Pulmonary artery endothelial cell (primary cell): ENCODE measurements around the gene KAZN. TPM values are rescaled to one million over a fixed set of nuclear protein-coding genes. Genes with fewer than 3 reads are reported as not detected.

ENCODE experiments used
- DNase-seq: peaks from one replicate; pipeline ENCODE4 v3.0.0-alpha.2; 2011; ENCODE audit warnings: low read depth, low spot score
- total RNA-seq: library from RNA; depleted of rRNA; stranded (reverse); fragments of >200 nt; gene quantifications from 2 replicates; pipeline ENCODE4 v1.2.3, GENCODE V29; 2014

Gene KAZN
- total RNA-seq, 1 donor from 2014 or later = 0.73 TPM

DNA sequence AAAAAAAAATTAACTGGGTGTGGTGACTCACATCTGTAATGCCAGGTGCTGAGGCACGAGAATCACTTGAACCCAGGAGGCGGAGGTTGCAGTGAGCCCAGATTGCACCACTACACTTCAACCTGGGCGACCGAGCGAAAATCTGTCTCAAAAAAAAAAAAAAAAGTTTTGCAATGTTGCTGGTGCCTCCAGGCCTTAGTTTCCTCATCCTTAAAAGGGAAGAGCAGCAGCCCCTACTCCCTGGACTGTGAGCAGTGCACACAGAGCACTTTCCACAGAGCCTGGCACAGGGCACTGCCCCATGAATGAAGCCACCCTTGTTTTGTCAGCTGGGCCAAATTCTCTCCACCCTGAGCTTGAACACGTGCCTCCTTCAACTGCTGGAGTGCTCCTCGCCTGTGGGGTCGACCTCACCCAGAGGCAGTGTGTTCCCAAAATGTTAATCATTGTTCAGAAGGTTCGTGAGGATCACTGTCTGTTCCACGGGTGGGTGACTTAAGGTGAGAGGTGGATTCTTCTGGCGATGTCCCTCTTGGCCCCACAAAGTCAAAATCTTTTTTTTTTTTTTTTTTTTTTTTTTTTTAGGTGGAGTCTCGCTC is 402.9 kb downstream of the KAZN start:
- DNase-seq = no peak

DNA sequence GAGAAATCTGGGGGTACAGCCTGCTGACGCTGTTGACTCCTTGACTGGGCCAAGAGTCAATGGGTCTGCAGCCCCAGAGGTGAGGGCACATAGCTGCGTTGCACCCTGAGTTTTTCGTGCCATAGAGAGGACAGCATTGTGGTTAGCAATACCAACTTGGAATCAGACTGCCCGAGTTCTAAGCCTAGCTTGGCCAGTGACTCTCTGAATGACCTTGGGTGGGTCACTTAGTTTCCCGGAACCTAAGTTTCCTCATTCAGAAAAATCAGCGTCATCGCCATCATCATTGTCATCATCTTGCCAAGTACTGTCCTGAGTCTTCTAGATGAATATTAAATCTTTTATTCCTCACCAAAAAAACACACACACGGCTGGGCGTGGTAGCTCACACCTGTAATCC is 403.8 kb downstream of the KAZN start:
- no peak for DNase-seq

DNA sequence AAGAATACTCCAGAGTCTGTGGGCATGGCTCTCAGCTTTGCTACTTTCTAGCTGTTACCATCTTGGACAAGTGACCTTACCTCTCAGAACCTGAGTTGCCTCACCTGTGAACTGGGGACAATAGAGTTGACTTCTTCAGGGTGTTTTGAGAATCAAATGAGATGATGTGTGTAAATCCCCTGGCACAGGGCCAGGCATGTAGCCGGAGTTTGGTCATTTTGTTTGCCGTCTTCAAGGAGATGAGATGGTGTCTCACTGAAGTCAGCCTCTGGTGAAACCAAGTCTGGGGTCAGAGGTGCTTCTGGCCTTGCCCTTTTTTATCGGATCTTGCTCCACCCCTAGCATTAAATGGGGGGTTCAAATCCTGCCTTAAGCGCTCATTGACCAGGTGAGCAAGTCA is 405.9 kb downstream of the KAZN start:
- no peak for DNase-seq

DNA sequence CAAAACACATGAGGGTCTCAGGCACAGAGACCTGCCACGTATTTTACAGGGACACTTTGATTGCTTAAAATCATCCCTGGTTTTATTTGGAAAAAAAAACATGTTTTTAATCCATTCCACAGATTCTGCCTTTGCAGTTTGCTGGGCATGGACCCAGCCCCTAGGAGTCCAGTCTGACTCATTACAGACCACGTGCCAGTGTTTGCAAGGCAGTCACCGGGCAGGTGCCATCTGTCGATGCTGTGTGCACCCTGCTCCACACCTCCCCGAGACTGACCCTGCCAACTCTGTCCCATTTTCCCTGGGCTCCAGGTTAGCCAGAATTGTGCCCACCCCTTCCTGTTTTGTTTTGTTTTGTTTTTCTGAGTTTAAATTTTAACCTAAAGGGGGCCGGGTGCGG is 406.6 kb downstream of the KAZN start:
- DNase-seq = no peak

DNA sequence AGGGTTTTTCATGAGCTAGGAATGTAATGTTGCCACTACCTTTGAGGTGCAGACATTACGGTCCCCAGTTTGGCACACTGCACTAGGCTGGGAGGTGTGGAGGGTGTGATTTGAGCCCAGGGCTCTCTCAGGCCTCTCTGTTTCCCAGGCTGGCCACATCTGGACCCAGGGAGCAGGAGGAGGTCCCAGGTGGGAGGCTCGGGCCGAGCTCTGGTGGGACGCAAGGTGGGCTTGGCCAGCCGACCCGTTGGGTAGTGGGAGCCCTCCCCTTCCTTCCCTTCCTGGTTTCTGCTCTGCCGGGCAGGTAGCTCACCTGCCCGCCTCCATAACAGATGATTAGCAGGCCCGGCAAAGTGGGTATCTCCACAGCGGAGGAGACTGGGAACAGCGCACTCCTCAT is 408.9 kb downstream of the KAZN start:
- no peak for DNase-seq

DNA sequence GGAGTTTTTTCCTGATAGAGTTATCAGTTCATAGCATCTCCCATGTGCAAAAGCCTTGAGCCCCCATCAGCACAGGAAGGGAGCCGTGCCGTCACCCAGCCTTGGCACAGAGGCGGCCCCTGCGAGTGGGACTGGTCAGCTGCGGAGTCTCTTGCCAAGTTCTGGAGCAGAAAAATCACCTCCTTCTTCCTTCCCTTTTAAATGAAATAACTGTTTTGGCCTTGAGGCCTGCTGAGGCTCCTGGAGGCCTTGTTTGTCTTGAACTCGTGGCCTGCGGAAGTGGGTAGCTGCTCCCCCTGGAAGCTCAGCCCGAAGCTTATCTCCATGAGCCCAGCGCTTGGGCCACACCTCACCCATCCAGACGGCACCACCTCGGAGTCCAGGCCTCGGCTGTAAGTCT is 409.4 kb downstream of the KAZN start:
- DNase-seq = peak; percentile 51

DNA sequence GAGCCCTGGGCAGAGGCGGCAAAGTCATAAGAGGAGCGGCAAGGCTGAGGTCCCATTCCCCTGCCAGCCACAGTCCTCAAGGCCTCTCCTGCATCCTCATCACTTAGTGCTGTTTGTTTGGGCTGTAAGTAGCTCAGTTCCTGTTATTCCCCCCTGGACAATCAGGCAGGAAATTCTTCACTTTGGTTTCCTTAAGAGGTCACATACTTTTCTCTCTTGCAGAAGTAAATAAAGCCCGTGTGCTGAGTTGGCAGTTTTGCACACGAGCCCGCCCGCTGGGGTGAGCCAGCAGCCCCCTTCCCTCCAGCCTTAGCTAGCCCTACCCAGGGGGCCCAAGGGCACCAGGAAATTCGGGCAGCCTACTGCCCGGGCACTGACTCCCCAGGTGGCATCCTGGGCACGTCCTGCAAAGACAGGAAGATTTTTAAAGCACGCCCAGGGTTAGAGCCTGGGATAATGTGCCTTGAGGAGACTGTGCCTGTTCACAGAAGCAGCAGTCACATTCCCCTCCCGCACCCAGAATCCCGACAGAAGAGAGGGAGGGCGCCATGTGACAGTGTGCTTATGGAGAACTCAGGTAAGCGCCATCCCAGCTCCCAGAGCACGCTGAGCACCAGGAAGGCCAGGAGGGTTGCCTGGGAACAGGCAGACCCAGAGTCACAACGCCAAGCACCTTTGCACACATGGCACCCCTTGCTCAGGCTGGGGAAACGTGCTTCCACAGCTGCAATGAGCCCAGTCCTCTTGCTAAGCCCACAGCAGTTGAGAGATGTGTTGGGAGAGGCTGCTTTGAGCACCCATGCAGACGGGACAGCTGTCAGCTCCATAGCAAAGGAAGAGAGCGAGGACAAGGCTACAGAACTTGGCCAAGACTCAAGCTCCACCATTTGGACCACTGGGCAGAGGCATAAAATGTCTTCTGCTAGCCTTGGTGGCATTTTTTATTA is 410.6 kb downstream of the KAZN start:
- peak; percentile 88 for DNase-seq

DNA sequence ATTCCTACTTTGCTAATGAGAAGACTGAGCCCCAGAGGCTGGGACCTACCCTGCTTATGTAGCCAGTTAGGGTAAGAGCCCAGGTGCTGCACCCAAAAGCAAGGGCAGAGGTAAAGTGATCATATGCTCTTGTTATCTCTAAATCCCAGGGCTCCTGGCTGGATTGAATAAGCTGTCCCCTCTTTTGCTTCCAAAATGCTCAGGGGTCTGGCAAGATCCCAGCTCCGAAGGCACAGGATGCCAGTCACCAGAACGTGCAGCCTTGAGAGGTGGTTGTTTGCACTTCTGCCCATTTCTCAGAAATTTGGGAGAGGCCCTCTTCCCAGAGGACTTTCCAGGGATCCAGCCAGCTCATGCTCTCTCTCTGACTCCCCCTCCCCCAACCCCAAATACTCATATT is 412.7 kb downstream of the KAZN start:
- DNase-seq = no peak

DNA sequence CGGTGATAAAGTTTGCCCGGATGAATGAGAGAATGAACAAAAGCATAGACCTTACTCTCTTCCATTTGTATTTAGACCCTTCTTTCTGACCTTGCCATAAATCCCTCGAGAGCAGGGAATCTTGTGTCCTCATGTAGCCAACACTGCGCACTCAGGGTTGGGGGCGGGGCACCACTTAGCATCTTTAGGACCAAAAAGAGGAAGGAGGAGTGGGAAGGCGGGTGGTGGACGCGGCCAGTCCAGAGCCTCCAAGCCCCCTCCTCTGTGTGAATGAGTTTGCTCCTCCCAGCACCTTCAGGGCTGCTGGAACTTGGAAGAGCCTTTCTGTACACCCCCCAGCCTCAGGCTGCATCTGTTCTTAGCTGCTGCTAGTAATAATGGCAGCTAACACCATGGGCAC is 413.2 kb downstream of the KAZN start:
- no peak for DNase-seq

DNA sequence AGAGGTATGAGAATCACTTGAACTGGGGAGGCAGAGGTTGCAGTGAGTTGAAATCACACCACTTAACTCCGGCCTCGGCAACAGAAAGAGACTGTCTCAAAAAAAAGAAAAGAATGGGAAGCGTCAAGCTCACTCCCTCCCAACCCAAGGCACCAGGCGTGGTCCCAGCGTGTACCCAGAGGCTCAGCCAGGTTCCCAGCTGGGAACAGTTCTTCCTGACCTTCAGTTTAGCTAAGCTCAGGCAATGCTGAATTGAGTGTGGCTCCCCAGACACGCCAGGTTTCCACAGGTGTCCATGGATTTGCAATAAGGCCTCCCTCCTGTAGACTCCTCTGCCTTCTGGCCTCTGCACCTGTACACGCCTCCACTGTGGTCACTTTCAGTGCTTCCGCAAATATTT is 414.3 kb downstream of the KAZN start:
- DNase-seq = no peak

DNA sequence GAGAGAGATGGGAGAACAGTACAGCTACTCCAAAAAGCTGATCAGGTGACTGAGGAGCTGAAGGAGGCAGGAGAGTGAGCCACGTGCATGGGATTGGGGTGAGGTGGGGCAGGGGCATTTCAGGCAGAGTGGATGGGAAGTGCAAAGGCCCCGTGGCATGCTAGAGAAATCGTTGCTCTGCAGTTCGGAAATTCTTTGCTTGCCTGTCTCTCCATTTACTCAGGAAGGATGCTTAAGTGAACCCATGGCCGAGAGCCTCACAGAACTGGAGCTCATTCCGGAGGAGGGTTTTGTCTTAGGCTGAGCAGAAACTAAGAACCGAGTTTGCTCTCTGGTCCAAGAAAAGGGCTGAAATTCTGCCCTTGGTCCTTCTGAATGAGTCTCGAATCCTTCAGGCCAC is 415.3 kb downstream of the KAZN start:
- no peak for DNase-seq

DNA sequence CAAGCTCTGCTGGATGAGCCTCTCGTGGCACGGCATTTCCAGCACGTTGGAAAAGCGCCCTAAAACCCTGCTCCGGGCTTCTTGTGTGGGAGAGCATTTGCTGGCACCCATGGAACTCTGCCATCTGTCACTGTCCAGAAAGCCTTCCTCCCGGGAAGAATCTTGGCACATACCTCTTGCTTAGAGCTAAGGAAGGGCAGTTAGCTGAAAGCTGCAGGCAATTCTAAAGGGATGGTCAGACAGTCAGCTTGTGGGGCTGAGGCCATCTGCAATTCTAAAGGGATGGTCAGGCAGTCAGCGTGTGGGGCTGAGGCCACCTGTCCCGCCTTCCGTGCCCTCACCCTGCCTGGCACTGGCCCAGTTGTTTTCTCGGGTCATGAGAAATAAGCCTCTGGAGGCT is 416.0 kb downstream of the KAZN start:
- no peak for DNase-seq

DNA sequence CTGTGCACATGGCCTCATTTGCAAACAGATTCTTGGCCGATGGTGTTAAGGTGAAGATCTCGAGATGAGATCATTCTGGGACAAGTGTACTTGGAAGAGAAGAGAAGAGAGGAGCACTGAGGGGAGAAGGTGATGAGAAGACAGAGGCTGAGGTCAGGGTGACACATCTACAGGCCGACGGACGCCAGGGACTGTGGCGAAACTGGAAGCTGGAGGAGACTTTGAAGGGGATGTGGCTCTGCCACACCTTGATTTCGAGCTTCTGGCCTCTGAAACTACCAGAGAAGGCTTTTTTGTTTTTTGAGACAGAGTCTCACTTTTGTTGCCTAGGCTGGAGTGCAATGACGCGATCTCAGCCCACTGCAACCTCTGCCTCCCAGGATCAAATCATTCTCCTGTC is 417.5 kb downstream of the KAZN start:
- no peak for DNase-seq

DNA sequence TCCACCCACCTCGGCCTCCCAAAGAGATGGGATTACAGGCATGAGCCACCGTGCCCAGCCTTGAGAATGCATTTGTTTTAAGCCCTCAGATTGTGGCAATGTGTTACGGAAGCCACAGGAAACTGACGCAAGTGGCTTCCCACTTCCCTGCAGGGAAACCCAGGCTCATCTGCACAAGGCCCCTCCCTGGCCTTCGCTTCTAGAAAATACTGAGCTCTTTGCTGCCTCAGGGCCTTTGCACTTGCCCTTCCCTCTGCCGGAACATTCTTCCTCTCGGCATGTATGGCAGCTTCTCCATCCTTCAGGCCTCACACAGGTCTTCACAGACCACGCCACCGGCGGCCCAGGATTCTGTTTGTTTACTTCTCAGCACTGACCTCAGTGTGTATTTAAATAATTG is 418.0 kb downstream of the KAZN start:
- no peak for DNase-seq

DNA sequence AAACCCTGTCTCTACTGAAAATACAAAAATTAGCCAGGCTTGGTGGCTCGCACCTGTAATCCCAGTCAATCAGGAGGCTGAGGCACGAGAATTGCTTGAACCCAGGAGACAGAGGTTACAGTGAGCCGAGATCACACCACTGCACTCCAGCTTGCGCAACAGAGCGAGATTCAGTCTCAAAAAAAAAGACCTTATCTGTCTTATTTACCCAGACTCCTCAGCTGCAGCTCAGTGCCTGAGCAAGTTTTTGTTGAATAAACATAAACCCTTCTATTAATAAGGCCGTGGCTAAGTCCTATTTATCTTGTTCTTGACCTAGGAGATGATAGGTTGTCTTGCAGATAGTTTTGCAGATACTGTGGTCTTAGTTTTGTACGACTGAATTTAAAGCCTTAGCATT is 418.6 kb downstream of the KAZN start:
- no peak for DNase-seq

DNA sequence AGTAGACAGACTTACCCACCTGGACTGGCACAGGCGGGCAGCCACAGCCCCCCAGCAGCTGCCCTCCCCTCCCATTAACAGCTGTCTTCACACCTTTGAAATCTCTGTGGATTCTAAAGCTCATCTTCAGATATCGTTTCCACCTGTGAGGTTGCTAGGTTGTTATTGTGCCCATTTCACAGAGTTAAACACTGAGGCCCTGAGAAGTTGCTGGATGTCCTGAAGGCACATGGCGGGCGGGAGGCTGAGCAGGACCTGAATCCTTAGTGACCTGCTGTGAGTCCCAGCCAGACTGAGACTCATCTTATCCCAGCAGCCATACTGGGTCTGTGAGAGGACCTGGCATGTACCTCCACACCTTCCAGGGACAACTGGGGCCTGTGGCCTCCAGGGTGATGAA is 420.3 kb downstream of the KAZN start:
- no peak for DNase-seq

DNA sequence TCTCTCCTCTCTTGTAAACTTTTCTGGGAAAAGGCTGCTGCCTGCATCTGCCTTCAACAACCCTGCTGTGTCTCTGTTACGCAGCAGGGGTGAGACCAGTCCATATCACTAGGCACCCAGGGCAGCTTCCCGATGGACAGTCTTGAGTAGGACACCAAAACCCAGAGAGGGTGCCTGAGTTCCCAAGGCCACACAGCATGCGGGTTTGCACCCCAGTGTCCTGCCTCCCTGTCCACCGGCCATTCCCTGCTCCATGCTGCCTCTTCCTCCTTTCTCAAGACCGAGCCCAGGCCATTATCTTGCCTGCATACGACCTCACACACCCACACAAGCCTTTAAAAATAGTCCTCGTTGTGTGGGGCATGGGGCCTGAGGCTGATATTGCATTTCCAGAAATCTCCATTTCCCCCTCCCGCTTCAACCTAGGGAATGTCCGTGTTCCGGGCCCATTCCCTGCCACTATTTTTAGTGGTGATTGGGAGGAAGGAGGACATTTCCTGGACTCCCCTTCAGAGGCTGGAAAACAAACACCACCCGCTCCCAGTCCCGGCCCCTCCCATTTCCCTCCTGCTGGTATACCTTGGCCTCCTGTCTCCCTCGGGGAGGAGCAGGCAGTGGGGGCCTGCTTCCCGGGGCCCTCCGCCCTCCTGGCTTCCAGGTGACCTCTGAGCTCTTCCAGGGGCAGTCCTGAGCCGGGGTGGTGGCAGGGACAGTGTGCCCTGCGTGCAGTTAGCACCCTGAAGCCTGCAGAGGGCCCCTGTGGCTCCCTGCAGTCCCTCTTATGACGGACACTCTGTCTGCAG is 422.7 kb downstream of the KAZN start:
- DNase-seq = no peak

DNA sequence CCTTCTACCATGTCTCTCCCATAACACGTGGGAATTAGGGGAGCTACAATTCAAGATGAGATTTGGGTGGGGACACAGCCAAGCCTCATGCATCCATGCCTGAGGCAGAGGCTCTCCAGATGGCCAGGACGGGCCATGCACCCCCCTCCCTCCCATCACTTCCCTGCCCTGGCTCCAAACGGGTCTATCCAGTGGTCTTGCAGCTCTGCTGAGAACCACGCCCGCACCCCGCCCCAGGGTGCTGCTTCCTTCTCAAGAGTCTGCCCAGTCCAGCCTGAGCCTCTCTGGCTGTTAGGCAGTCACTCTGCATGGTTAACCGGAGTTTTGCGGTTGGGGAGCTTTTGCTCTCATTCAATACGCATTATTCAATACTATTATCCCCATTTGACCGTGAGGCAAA is 423.6 kb downstream of the KAZN start:
- no peak for DNase-seq

DNA sequence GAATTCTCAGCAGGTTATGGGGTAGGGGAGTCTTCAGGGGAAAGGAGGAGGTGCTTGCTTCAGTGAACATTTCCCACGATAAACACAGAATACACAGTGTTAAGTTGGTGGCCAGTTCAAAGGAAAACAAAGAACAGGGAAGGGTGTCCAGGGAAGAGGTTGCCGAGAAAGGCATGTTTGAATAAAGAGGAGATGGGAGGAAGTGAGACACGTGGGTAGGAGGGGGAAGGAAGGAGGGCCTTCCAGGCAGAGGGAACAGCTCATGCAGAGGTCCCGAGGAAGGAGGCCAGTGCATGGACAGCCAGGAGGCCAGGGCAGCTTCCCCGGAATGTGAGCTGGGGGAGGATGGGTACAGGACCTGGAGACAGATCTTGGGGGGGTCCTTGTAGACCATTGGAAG is 424.7 kb downstream of the KAZN start:
- no peak for DNase-seq

DNA sequence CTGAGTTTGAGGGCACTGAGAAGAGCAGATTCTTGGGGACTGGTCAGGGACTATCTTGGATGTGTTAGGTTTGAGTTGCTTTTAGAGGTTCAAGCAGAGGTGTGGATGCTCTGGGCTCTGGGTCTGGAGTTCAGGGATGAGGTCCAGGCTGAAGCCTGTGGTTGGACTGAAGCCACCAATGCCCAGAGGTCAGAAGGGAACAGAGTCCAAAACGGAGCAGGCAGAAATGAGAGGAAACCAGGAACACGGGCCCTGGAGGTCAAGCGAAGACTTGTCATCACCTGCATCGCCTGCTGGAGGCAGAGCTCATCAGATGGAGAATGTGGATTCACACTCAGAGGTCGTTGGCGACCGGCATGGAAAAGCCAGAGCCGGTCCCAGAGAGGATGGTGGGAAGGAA is 425.5 kb downstream of the KAZN start:
- DNase-seq = no peak

DNA sequence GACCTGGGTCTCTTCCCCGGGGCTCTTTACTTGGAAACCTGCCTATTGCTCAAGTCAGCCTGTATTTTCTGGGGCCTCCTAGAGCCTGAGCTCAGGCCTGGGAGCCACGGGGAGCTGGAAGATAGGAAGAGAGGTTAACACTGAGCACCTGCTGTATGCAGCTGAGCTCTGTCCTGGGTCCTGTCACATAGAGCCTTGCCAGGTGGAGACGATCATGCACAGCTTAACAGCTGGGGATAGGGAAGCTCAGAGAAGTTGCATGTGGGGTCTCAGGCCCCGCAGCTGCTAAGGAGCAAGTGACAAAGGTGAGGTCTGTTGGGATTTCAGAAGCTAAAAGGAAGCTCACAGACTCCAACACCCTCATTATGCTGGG is 427.6 kb downstream of the KAZN start:
- DNase-seq = no peak

DNA sequence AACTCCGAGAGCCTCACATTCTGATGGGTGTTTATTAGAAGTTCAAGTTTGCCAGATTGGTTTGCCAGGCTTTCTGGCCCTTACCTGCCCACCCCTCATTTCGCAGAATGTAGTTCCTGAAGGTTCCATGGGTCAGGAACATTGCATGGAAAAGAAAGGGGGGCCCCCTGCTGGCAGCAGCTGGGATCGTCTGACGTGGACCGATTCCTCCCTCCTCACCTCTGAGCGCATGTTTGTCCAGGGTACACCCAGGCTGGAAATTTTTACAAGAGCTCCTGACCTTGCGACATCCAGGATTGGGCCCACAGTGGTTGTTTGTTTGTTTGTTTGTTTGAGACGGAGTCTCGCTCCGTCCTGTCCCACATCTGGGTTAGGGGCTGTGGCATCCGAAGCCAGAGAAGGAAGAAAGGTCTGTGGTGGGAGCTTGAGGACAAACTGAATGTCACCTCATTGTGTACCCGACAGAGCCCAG is 429.1 kb downstream of the KAZN start:
- no peak for DNase-seq
